Adrenal gland (tissue), 12 donors: ENCODE data around the gene PLAC8L1. TPM values are rescaled to one million over a fixed set of nuclear protein-coding genes. Genes with fewer than 3 reads are reported as not detected.

Experiments used
- DNase-seq, 7 donors: peaks; one replicate each; pipeline ENCODE4 v3.0.0-alpha.2; 2019 to 2020
- H3K27ac ChIP-seq, 5 donors: fragments of 200-600 bp; sonication (generic) in 4 of 5; 1 replicate in 3 of 5; 2 replicates in 2 of 5; pipeline versions ENCODE4 v1.5.1 to v1.8.0; 2016 to 2020; ENCODE audit warnings: mild to moderate bottlenecking in 1 of 5
- H3K27me3 ChIP-seq: fragments of 200-600 bp; 2 replicates; pipeline ENCODE4 v1.8.0; 2021
- H3K36me3 ChIP-seq, 2 donors: fragments of 200-600 bp; replicated peaks in 1 of 2; 1 replicate in 1 of 2; 2 replicates in 1 of 2; pipeline versions ENCODE4 v1.5.1 to v1.8.0; 2018 to 2022
- H3K4me1 ChIP-seq, 2 donors: fragments of 200-600 bp; replicated peaks in 1 of 2; 1 replicate in 1 of 2; 2 replicates in 1 of 2; pipeline versions ENCODE4 v1.5.1 to v1.8.0; 2018 to 2021
- H3K4me3 ChIP-seq, 4 donors: fragments of 200-600 bp; sonication (generic) in 3 of 4; one replicate each; pipeline ENCODE4 v1.5.1; 2016 to 2018
- H3K9me3 ChIP-seq, 3 donors: fragments of 200-600 bp; sonication (generic) in 1 of 3; replicated peaks in 1 of 3; 1 replicate in 2 of 3; 2 replicates in 1 of 3; pipeline versions ENCODE4 v1.5.1 to v1.8.0; 2016 to 2021
- CTCF ChIP-seq, 6 experiments: fragments of 450-650 bp in 4 of 6; fragments of 200-600 bp in 2 of 6; sonication (generic) in 1 of 6; IDR thresholded peaks; 1 replicate in 5 of 6; 2 replicates in 1 of 6; pipeline versions ENCODE4 v1.5.1 to v1.8.0; 2016 to 2021; ENCODE audit warnings: antibody characterized with exemption in 6 of 6, mild to moderate bottlenecking in 2 of 6, moderate library complexity in 1 of 6
- POLR2A ChIP-seq, 2 donors: fragments of 450-650 bp; IDR thresholded peaks; one replicate each; pipeline ENCODE4 v1.6.1; 2017; ENCODE audit warnings: antibody characterized with exemption in 2 of 2, mild to moderate bottlenecking in 2 of 2, moderate library complexity in 1 of 2
- WGBS, 4 donors: extraction: QIAGEN DNeasy Blood & Tissue Kit in 2 of 4; methylation state at CpG; one replicate each; pipeline versions ENCODE4 v1.1.5 to v1.1.7; 2013 to 2017; 5-methylcytosine and 5-hydroxymethylcytosine counted together
- intact Hi-C, 2 donors: fragments of 100-400 bp; cut with DNase I; formaldehyde crosslinking; loops; one replicate each; pipeline versions ENCODE4 v1.14.1 to v1.15.0; 2022 to 2023
- polyA plus RNA-seq, 3 donors: library from polyadenylated mRNA; stranded (reverse); fragments of 200-250 nt in 2 of 3; fragments of 350-450 nt in 1 of 3; fragmentation: Illumina TruSeq in 1 of 3; extraction: RNeasy Lipid Tissue Mini Kit (QIAGEN cat#74804) in 1 of 3; gene quantifications; one replicate each; pipeline ENCODE4 v1.2.3, GENCODE V29; 2013 to 2014
- total RNA-seq, 9 donors: library from RNA; depleted of rRNA in 4 of 9; stranded (reverse); fragments of >200 nt in 4 of 9; fragments of 120-200 nt in 1 of 9; fragmentation: NEBNext Ultra II Directional in 1 of 9; extraction: Animal tissue kit (Norgen Biotek cat#: 25700) in 1 of 9; gene quantifications; one replicate each; pipeline versions ENCODE4 v1.1.0 to v1.2.4, GENCODE V29; 2013 to 2023
- donor health status: healthy with polysubstance abuse.
- donor health status: Bipolar disorder and iron deficiency.
- donor health status: DM: yes; HTN: yes; CAD: no.
- donor health status: DM: no; HTN: no; CAD: no.
- donor health status: DM: no; HTN: no; CAD: no.
- donor health status: DM: yes; HTN: yes; CAD: no.

The PLAC8L1 gene
- total and polyA plus RNA-seq, 12 donors: 0.37 to 1.2 (median 0.97) TPM; not detected in 7

- H3K9me3 ChIP-seq: no peaks in the 10 kb centered on the region
- H3K27ac ChIP-seq: no peak overlapping the region
- WGBS, 4 donors: 62 to 82% (median 73%) methylated on average over 2 of the region's 2 CpGs
- H3K36me3 ChIP-seq: no peaks in the 10 kb centered on the region
- no peak overlapping the region for H3K4me3 ChIP-seq
- DNase-seq: no peak
- H3K27me3 ChIP-seq: no peaks in the 10 kb centered on the region
- TF ChIP-seq CTCF (IDR thresholded peaks at IDR 0.05): no peak
- intact Hi-C loops: no loop called here
- H3K4me1 ChIP-seq: no peaks in the 10 kb centered on the region
These were observed 49.9 kb downstream of the PLAC8L1 start for GRCh38 chr5:146055432-146055831.

GRCh38 chr5:146052780-146053179, 52.6 kb downstream of the PLAC8L1 start:
- Histone ChIP-seq H3K4me1 (no peaks in the 10 kb centered on the region), H3K4me3 (no peak overlapping the region), H3K27me3 (no peaks in the 10 kb centered on the region), H3K27ac (no peak overlapping the region), H3K36me3 (no peaks in the 10 kb centered on the region), H3K9me3 (no peaks in the 10 kb centered on the region)
- DNase-seq: no peak
- intact Hi-C loops: no loop called here
- no peak for TF ChIP-seq CTCF (IDR thresholded peaks at IDR 0.05)
- no peak for TF ChIP-seq POLR2A (IDR thresholded peaks at IDR 0.05)

- intact Hi-C loops: no loop called here
- H3K27me3 ChIP-seq: no peaks in the 10 kb centered on the region
- H3K27ac ChIP-seq: no peak overlapping the region
- 51 to 57% (median 55%) methylated on average over 3 of the region's 3 CpGs for WGBS, 4 donors
- TF ChIP-seq POLR2A (IDR thresholded peaks at IDR 0.05) (no peak), CTCF (IDR thresholded peaks at IDR 0.05) (no peak)
- no peaks in the 10 kb centered on the region for H3K36me3 ChIP-seq
- H3K9me3 ChIP-seq: no peaks in the 10 kb centered on the region
- H3K4me1 ChIP-seq: no peaks in the 10 kb centered on the region
- no peak for DNase-seq
- H3K4me3 ChIP-seq: no peak overlapping the region
These were observed 53.7 kb downstream of the PLAC8L1 start for GRCh38 chr5:146051678-146052077.

- Histone ChIP-seq H3K27ac (no peak overlapping the region), H3K9me3 (no peaks in the 10 kb centered on the region), H3K36me3 (no peaks in the 10 kb centered on the region), H3K4me1 (no peaks in the 10 kb centered on the region), H3K27me3 (no peaks in the 10 kb centered on the region), H3K4me3 (no peak overlapping the region)
- 77 to 82% (median 80%) methylated on average over 5 of the region's 5 CpGs for WGBS, 4 donors
- intact Hi-C loops: no loop called here
- TF ChIP-seq CTCF (IDR thresholded peaks at IDR 0.05): no peak
- TF ChIP-seq POLR2A (IDR thresholded peaks at IDR 0.05): no peak
- DNase-seq: no peak
These were observed 55.3 kb downstream of the PLAC8L1 start for GRCh38 chr5:146050086-146050485.
